ENCODE data around the gene B3GAT1.

The B3GAT1 gene

GRCh38 chr11:134377876-134378275, 34.2 kb downstream of the B3GAT1 start:
- in situ Hi-C loops (cut with HindIII; ENCODE audit: low sequenced_read_pairs): no loop called here
- no peak overlapping the region for H3K4me3 ChIP-seq (ENCODE audit: low read depth, low read length)
- no peak for DNase-seq (ENCODE audit: low read depth, low spot score)
- TF ChIP-seq CTCF (IDR thresholded peaks at IDR 0.05; ENCODE audit: low read depth, low read length): no peak

GRCh38 chr11:134376150-134376921, 35.7 kb downstream of the B3GAT1 start:
- H3K4me3 ChIP-seq (ENCODE audit: low read depth, low read length): no peak overlapping the region
- in situ Hi-C loops (cut with HindIII; ENCODE audit: low sequenced_read_pairs): no loop called here
- no peak for DNase-seq (ENCODE audit: low read depth, low spot score)
- TF ChIP-seq CTCF (IDR thresholded peaks at IDR 0.05; ENCODE audit: low read depth, low read length): no peak

- DNase-seq (ENCODE audit: low read depth, low spot score): no peak
- no peak overlapping the region for H3K4me3 ChIP-seq (ENCODE audit: low read depth, low read length)
- no peak for TF ChIP-seq CTCF (IDR thresholded peaks at IDR 0.05; ENCODE audit: low read depth, low read length)
- in situ Hi-C loops (cut with HindIII; ENCODE audit: low sequenced_read_pairs): no loop called here
These were observed 37.0 kb downstream of the B3GAT1 start for GRCh38 chr11:134374891-134375550.

- DNase-seq (ENCODE audit: low read depth, low spot score): no peak
- H3K4me3 ChIP-seq (ENCODE audit: low read depth, low read length): no peak overlapping the region
- no peak for TF ChIP-seq CTCF (IDR thresholded peaks at IDR 0.05; ENCODE audit: low read depth, low read length)
- in situ Hi-C loops (cut with HindIII; ENCODE audit: low sequenced_read_pairs): no loop called here
These were observed 37.9 kb downstream of the B3GAT1 start for GRCh38 chr11:134374171-134374570.

GRCh38 chr11:134373591-134374052, 38.4 kb downstream of the B3GAT1 start:
- TF ChIP-seq CTCF (IDR thresholded peaks at IDR 0.05; ENCODE audit: low read depth, low read length): no peak
- no peak overlapping the region for H3K4me3 ChIP-seq (ENCODE audit: low read depth, low read length)
- no peak for DNase-seq (ENCODE audit: low read depth, low spot score)
- in situ Hi-C loops (cut with HindIII; ENCODE audit: low sequenced_read_pairs): no loop called here

GRCh38 chr11:134372961-134373360, 39.1 kb downstream of the B3GAT1 start:
- DNase-seq (ENCODE audit: low read depth, low spot score): no peak
- TF ChIP-seq CTCF (IDR thresholded peaks at IDR 0.05; ENCODE audit: low read depth, low read length): no peak
- no peak overlapping the region for H3K4me3 ChIP-seq (ENCODE audit: low read depth, low read length)
- in situ Hi-C loops (cut with HindIII; ENCODE audit: low sequenced_read_pairs): no loop called here
